ENCODE results near the gene CYBB.

Gene CYBB

DNA sequence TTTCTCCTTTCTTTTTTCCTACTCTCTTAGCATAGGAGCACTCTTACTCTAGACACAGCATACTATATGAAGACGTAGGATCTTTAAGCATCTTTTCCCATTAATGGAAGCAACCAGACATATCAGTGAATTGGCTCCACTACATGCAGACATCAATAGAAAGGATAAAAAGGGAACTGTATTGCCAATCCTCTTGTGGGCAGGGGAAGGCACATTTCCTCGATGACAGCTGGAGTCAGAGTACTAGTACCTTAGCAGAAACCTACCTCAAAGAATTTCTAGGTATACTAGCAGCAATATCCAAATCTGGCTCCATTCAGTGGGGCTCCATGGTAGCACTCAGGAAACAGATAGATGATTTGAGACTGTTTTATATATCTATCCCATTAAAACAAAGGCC lies 20.1 kb downstream of the CYBB start:
- no peaks in the 10 kb centered on the region for H3K4me1 ChIP-seq
- no peaks in the 10 kb centered on the region for H3K9me3 ChIP-seq
- no peak overlapping the region for H3K4me3 ChIP-seq
- no peaks in the 10 kb centered on the region for H3K36me3 ChIP-seq (replicated peaks)
- no peak for DNase-seq (ENCODE audit: low spot score in 2 of 2)
- in situ Hi-C loops (cut with MboI; ENCODE audit: low sequenced_read_pairs): loop anchor here (25.0 kb wide), 2 partner anchors 213 to 288 kb away; no protein-coding TSS in a partner anchor
- no peaks in the 10 kb centered on the region for H3K27me3 ChIP-seq (ENCODE audit: low read depth)

DNA sequence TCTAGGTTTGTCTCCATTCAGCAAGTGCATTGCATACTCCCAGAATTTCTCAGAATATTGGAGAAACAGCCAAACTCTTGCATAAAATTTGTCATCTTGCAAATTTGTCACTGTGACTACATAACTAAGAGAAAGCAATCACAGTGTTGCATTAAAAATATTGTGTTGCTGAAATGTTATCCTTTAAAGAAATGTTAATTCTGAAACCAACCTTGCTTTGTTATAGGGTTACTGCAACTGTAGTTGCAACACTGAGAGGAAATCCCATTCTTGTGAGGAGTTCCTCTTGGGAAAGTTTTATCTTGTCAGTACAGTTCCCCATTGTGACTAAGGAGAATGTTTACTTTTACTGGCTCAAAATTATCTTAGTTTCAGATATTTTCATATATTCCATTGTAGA lies 20.9 kb downstream of the CYBB start:
- Histone ChIP-seq H3K4me3 (no peak overlapping the region), H3K27me3 (ENCODE audit: low read depth) (no peaks in the 10 kb centered on the region), H3K9me3 (no peaks in the 10 kb centered on the region), H3K36me3 (replicated peaks) (no peaks in the 10 kb centered on the region), H3K4me1 (no peaks in the 10 kb centered on the region)
- in situ Hi-C loops (cut with MboI; ENCODE audit: low sequenced_read_pairs): loop anchor here (25.0 kb wide), 2 partner anchors 213 to 288 kb away; no protein-coding TSS in a partner anchor
- no peak for DNase-seq (ENCODE audit: low spot score in 2 of 2)

DNA sequence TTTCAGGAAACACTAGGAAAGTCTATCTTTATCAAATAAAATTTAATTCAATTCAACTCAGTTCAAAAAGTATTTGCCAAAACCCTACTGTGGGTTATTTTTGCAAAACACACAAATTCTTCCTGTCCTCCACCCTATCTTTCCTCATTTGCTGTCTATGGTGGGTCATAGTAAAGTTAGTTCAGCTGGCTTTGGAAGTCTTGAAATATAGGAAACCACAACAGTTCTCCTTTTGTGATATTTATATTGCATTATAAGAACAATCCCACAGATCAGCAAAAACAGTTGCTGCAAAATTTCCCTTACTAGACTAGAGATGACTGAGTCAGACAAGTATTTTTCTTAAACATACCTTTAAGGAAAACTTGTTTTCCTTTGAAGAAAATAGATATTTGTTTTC lies 22.2 kb downstream of the CYBB start:
- Histone ChIP-seq H3K9me3 (no peaks in the 10 kb centered on the region), H3K4me1 (no peaks in the 10 kb centered on the region), H3K27me3 (ENCODE audit: low read depth) (no peaks in the 10 kb centered on the region), H3K4me3 (no peak overlapping the region), H3K36me3 (replicated peaks) (no peaks in the 10 kb centered on the region)
- in situ Hi-C loops (cut with MboI; ENCODE audit: low sequenced_read_pairs): loop anchor here (25.0 kb wide), 2 partner anchors 215 to 290 kb away; no protein-coding TSS in a partner anchor
- DNase-seq (ENCODE audit: low spot score in 2 of 2): no peak

DNA sequence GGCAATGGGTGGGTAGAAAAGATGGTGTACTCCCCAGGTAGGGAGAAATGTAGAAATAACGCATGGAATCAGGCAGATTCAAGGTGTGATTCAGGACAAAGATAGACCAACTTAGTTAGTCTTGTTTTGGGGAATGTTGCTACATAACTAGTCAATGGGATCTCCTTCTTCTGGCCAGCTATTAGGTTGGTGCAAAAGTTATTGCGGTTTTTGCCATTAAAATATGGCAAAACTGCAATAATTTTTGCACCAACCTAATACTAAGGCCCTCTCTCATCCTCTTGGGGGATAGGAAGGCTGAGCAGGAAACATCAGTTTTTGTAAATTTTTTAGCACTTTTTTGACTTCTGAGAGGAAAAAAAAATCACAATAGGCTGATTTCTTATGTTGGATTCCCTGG lies 23.2 kb downstream of the CYBB start:
- no peak for DNase-seq (ENCODE audit: low spot score in 2 of 2)
- H3K36me3 ChIP-seq (replicated peaks): no peaks in the 10 kb centered on the region
- in situ Hi-C loops (cut with MboI; ENCODE audit: low sequenced_read_pairs): loop anchor here (25.0 kb wide), 2 partner anchors 216 to 291 kb away; no protein-coding TSS in a partner anchor

DNA sequence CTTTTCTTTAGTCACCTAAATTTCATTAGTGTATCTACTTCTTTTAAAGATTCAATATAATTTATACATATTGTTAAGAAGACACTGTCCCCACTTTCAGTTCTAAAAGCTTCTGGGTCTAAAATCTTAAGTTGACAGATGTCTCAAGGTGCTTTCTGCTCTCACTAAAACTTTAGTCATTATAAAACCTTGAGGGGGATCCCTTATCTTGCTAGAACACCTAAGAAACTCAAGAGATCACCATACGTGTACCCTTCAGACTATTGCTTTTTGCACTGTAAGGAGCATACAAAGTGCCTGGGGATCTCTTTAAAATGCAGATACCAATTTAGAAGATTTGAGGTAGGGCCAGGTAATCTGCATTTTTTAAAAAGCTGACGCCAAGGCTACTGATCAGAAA lies 30.1 kb downstream of the CYBB start:
- 0 out of 2 replicates have a peak, but pooled peaks cover 2% of the 10 kb centered on the region for H3K4me1 ChIP-seq
- DNase-seq (ENCODE audit: low spot score in 2 of 2): no peak
- H3K27me3 ChIP-seq (ENCODE audit: low read depth): no peaks in the 10 kb centered on the region
- no peak overlapping the region for H3K4me3 ChIP-seq
- in situ Hi-C loops (cut with MboI; ENCODE audit: low sequenced_read_pairs): loop anchor here (25.0 kb wide), 2 partner anchors 223 to 298 kb away; no protein-coding TSS in a partner anchor
- no peaks in the 10 kb centered on the region for H3K36me3 ChIP-seq (replicated peaks)
- no peaks in the 10 kb centered on the region for H3K9me3 ChIP-seq

More for the DNA sequence above, 23.2 kb downstream of the CYBB start:
- no peaks in the 10 kb centered on the region for H3K27me3 ChIP-seq (ENCODE audit: low read depth)
- H3K4me1 ChIP-seq: no peaks in the 10 kb centered on the region
- no peaks in the 10 kb centered on the region for H3K9me3 ChIP-seq
- H3K4me3 ChIP-seq: no peak overlapping the region

DNA sequence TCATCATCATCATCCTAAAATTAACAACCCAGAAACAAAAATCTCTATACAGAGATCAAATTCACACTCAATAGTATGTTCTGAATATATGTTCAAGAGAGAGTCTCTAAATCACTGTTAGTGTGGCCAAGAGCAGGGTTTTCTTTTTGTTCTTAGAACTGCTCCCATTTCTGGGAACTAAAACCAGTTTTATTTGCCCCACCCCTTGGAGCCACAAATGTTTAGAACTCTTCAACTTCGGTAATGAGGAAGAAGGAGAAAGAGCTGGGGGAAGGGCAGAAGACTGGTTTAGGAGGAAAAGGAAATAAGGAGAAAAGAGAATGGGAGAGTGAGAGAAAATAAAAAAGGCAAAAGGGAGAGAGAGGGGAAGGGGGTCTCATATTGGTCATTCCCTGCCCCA lies 32.3 kb downstream of the CYBB start:
- no peaks in the 10 kb centered on the region for H3K9me3 ChIP-seq
- H3K4me3 ChIP-seq: no peak overlapping the region
- no peaks in the 10 kb centered on the region for H3K27me3 ChIP-seq (ENCODE audit: low read depth)
- DNase-seq (ENCODE audit: low spot score in 2 of 2): no peak
- no peaks in the 10 kb centered on the region for H3K36me3 ChIP-seq (replicated peaks)
- peaks cover 3% of the 10 kb centered on the region; the same call in 1 of the 2 replicates for H3K4me1 ChIP-seq
- in situ Hi-C loops (cut with MboI; ENCODE audit: low sequenced_read_pairs): loop anchor here (25.0 kb wide), 2 partner anchors 225 to 300 kb away; no protein-coding TSS in a partner anchor

DNA sequence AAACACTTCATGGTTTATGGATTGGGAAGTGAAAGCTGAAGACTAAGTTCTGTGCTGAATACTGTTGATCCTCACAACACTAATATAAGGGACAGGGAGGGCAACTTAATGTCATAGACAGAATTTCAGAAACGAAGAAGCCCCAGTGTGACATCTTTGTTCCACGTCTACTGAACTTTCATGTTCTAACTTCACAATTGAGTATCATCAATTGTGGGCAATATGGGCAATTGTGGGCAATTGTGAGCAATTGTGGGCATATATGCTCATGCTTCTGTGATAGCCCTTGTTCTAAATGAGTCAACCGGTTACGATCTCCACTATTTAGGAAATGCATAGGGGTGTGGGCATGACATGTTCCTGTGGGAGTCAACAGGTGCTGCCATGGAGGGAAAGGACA lies 33.7 kb downstream of the CYBB start:
- in situ Hi-C loops (cut with MboI; ENCODE audit: low sequenced_read_pairs): loop anchor here (25.0 kb wide), 2 partner anchors 226 to 301 kb away; no protein-coding TSS in a partner anchor
- DNase-seq (ENCODE audit: low spot score in 2 of 2): no peak
- H3K4me3 ChIP-seq: no peak overlapping the region
- H3K4me1 ChIP-seq: peaks cover 12% of the 10 kb centered on the region
- H3K9me3 ChIP-seq: no peaks in the 10 kb centered on the region
- no peaks in the 10 kb centered on the region for H3K27me3 ChIP-seq (ENCODE audit: low read depth)
- H3K36me3 ChIP-seq (replicated peaks): no peaks in the 10 kb centered on the region

DNA sequence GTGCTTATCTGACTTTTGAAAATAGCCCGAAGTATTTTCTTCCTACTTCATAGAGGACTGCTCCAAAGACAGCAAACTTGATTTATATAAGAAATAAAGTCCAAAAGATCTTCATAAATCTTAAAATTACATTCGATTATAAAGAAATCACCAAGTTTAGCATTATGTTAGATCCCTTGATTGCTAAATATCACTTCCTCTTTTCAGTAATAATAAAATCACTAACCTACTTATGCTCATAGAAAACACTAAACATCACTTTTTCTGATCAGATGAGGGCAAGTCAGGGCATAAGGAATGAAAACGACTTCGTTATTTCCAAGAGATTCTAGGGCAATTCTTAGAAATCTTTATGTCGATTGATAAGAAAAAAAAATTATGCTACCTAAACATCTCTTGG lies 35.5 kb downstream of the CYBB start:
- Histone ChIP-seq H3K9me3 (no peaks in the 10 kb centered on the region), H3K4me1 (peaks cover 12% of the 10 kb centered on the region), H3K27me3 (ENCODE audit: low read depth) (no peaks in the 10 kb centered on the region), H3K4me3 (no peak overlapping the region), H3K36me3 (replicated peaks) (no peaks in the 10 kb centered on the region)
- no peak for DNase-seq (ENCODE audit: low spot score in 2 of 2)
- in situ Hi-C loops (cut with MboI; ENCODE audit: low sequenced_read_pairs): loop anchor here (25.0 kb wide), 2 partner anchors 228 to 303 kb away; no protein-coding TSS in a partner anchor

DNA sequence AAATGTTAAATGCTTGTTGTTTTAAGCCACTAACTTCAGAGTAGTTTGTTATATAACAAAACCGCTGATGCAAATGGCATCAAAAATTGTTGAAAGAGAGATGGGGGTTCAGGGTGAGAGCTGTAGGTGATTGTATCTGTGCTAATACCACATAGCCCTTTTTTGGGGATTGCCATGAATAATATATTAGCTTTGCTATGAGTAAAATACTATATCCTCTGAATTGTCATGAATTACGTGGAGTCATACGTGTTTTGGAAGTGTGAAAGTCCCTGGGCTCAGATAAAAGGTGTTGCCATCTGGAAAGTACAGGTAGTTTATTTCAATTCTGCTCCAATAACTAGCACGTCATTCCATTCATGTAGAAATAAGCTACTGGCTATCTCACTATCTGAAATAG lies 36.9 kb downstream of the CYBB start:
- H3K9me3 ChIP-seq: no peaks in the 10 kb centered on the region

DNA sequence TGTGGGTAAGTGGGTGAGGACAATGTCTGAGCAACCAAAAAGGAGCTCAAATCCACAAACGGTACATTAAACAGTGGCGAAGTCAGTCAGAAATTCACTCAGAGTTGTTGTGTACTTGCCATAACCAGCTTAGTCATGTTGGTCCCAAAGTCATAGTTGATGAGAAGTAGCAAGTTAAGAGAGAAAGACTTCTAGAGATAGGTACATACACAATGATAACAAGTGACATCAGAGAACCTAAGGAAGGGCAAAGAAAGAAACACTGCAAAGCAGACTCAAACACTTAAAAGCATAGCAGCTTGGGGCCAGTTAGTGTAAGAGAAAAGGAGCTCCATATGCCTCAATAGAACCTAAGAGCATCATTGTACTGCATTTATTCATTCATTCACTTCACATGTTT lies 37.3 kb downstream of the CYBB start:
- no peaks in the 10 kb centered on the region for H3K9me3 ChIP-seq
- H3K4me1 ChIP-seq: peaks cover 12% of the 10 kb centered on the region
- no peaks in the 10 kb centered on the region for H3K36me3 ChIP-seq (replicated peaks)
- no peak for DNase-seq (ENCODE audit: low spot score in 2 of 2)
- H3K27me3 ChIP-seq (ENCODE audit: low read depth): no peaks in the 10 kb centered on the region
- in situ Hi-C loops (cut with MboI; ENCODE audit: low sequenced_read_pairs): loop anchor here (25.0 kb wide), 2 partner anchors 230 to 305 kb away; no protein-coding TSS in a partner anchor
- H3K4me3 ChIP-seq: no peak overlapping the region

More for the DNA sequence above, 36.9 kb downstream of the CYBB start:
- DNase-seq (ENCODE audit: low spot score in 2 of 2): no peak
- Histone ChIP-seq H3K4me3 (no peak overlapping the region), H3K36me3 (replicated peaks) (no peaks in the 10 kb centered on the region), H3K27me3 (ENCODE audit: low read depth) (no peaks in the 10 kb centered on the region), H3K4me1 (peaks cover 12% of the 10 kb centered on the region)
- in situ Hi-C loops (cut with MboI; ENCODE audit: low sequenced_read_pairs): loop anchor here (25.0 kb wide), 2 partner anchors 229 to 304 kb away; no protein-coding TSS in a partner anchor

DNA sequence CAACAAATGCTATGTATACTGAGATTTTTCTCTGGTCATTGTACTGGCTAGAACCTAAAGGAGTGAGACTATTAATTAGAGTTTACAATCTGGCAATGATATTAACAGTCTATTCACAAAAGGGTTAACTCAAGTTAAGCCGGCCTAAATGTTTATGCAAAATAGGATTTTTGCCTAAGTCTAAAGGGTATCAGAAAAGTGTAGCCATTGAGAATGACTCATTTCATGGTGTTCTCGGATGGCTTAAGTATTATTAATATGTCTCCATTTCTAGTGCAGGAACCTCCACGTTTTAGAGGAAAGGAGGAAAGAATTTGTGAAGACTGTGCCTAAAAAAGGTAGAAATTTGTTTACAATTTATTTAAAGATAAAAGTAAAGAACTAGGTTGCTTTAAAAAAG lies 37.7 kb downstream of the CYBB start:
- peaks cover 12% of the 10 kb centered on the region for H3K4me1 ChIP-seq
- DNase-seq (ENCODE audit: low spot score in 2 of 2): peak in 1 of 2 experiments; percentile 79
- no peak overlapping the region for H3K4me3 ChIP-seq
- in situ Hi-C loops (cut with MboI; ENCODE audit: low sequenced_read_pairs): loop anchor here (25.0 kb wide), 2 partner anchors 230 to 305 kb away; no protein-coding TSS in a partner anchor
- H3K36me3 ChIP-seq (replicated peaks): no peaks in the 10 kb centered on the region
- no peaks in the 10 kb centered on the region for H3K27me3 ChIP-seq (ENCODE audit: low read depth)
- no peaks in the 10 kb centered on the region for H3K9me3 ChIP-seq

DNA sequence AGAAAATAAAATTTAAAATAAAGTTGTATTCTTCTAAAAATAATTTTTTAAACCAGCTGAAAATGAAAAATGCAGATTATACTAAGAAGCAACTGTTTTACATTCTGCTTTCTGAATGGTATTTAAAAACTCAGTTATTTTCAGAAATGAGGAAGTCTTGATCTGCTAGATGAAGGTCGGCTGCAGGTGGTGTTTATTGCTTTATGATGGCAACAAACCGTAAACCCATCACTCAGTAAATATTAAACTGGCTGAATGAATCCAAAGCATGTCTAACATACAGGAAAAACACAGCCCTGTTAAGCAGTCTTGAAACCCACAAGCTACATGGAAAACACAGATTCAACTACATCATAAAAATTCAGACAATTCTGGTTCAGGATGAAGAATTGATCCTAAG lies 38.2 kb downstream of the CYBB start:
- DNase-seq (ENCODE audit: low spot score in 2 of 2): no peak
- H3K36me3 ChIP-seq (replicated peaks): no peaks in the 10 kb centered on the region
- H3K9me3 ChIP-seq: no peaks in the 10 kb centered on the region
- H3K4me1 ChIP-seq: peaks cover 12% of the 10 kb centered on the region
- in situ Hi-C loops (cut with MboI; ENCODE audit: low sequenced_read_pairs): loop anchor here (25.0 kb wide), 2 partner anchors 231 to 306 kb away; no protein-coding TSS in a partner anchor
- no peaks in the 10 kb centered on the region for H3K27me3 ChIP-seq (ENCODE audit: low read depth)
- no peak overlapping the region for H3K4me3 ChIP-seq

DNA sequence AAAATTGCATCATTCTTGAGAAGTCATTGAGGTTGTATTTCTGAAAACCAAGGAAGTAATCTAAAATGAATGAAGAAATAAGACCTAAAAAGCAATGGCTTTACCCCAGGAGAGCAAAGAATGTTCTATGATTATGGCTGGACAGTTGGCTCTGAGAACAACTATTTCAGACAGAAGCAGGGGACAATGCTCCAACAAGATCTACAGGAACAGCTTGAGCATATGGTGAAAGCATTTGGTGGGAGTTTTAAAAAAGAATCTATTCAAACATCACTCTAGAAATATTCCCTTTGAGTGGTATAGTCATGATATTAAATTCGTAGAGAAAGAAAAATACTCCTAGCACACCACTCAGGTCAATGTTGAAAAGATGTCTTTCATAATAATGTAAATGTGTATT lies 40.8 kb downstream of the CYBB start:
- H3K9me3 ChIP-seq: no peaks in the 10 kb centered on the region
- H3K4me1 ChIP-seq: peaks cover 10% of the 10 kb centered on the region

DNA sequence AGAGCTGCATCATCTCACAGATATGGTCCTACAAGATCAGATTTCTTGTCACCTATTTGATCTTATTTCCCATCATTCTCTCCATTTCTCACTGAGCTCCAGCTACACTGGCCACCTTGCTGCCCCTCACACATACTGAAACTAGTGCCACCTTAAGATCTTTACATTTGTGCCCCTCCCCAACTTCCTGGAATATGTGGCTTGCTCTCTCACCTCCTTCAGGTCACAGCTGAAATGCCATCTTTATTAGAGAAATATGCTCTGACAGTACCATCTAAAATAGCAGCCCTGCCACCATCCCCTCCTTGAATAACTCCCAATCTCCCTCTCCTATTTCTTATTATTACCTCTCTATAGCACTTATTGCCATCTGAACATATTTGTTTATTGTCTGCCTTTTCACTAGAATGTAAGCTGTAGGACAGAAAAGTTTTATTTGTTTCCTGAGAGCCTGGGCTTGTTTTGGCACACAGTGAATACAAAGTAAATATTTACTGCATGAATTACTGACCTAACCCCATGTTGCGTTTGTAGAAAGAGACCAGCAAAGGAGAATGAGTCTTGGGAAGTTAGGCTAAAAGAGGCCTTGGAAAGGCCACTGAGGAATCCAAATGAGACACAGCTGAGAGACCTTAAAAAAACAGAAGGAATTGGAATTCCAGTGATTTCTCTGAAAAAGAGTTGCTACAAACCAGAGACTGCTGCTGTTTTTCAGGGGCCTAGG lies 44.8 kb downstream of the CYBB start:
- in situ Hi-C loops (cut with MboI; ENCODE audit: low sequenced_read_pairs): loop anchor here (25.0 kb wide), 2 partner anchors 237 to 312 kb away; no protein-coding TSS in a partner anchor

More for the DNA sequence above, 40.8 kb downstream of the CYBB start:
- no peak for DNase-seq (ENCODE audit: low spot score in 2 of 2)
- no peaks in the 10 kb centered on the region for H3K36me3 ChIP-seq (replicated peaks)
- in situ Hi-C loops (cut with MboI; ENCODE audit: low sequenced_read_pairs): loop anchor here (25.0 kb wide), 2 partner anchors 233 to 308 kb away; no protein-coding TSS in a partner anchor
- H3K4me3 ChIP-seq: no peak overlapping the region
- H3K27me3 ChIP-seq (ENCODE audit: low read depth): no peaks in the 10 kb centered on the region

More for the DNA sequence above, 44.8 kb downstream of the CYBB start:
- DNase-seq (ENCODE audit: low spot score in 2 of 2): no peak
- H3K4me1 ChIP-seq: no peaks in the 10 kb centered on the region
- H3K9me3 ChIP-seq: no peaks in the 10 kb centered on the region
- no peak overlapping the region for H3K4me3 ChIP-seq
- no peaks in the 10 kb centered on the region for H3K36me3 ChIP-seq (replicated peaks)
- H3K27me3 ChIP-seq (ENCODE audit: low read depth): no peaks in the 10 kb centered on the region

Data from HAP-1 (cell line).